K562 (cell line): ENCODE data around the gene TOR1AIP1. TPM values are rescaled to one million over a fixed set of nuclear protein-coding genes. Genes with fewer than 3 reads are reported as not detected.

Experiments used
- EP300 ChIP-seq: IDR thresholded peaks from 2 replicates; pipeline ENCODE4 v1.6.1; 2012; ENCODE audit warnings: low read length, improper control_type of control experiment
- FIP1L1 ChIP-seq: fragments of 200-400 bp; formaldehyde crosslinking; IDR thresholded peaks from 2 replicates; pipeline ENCODE4 v1.6.1; 2018; ENCODE audit warnings: mild to moderate bottlenecking, low read depth, low read length; ENCODE audit not compliant: poor library complexity, severe bottlenecking
- LEF1 ChIP-seq: fragments of 450-650 bp; IDR thresholded peaks from 2 replicates; pipeline ENCODE4 v1.6.1; 2016; ENCODE audit warnings: mild to moderate bottlenecking
- STAT5B ChIP-seq: fragments of 250-450 bp; sonication (Bioruptor Pico); IDR thresholded peaks from 2 replicates; pipeline ENCODE4 v1.8.0; 2021; ENCODE audit warnings: mild to moderate bottlenecking, inconsistent platforms
- TAF7 ChIP-seq: fragments of 450-650 bp; IDR thresholded peaks from 2 replicates; pipeline ENCODE4 v1.6.1; 2016; ENCODE audit warnings: missing genetic modification characterization, missing compliant biosample characterization
- YY1 ChIP-seq, 3 experiments: IDR thresholded peaks; 2 replicates each; pipeline ENCODE4 v1.6.1; 2011; ENCODE audit warnings: low read length in 2 of 3, mild to moderate bottlenecking in 2 of 3, moderate library complexity in 2 of 3, borderline replicate concordance in 1 of 3, control low read depth in 1 of 3, low read depth in 1 of 3; ENCODE audit not compliant: insufficient read depth in 3 of 3, insufficient replicate concordance in 2 of 3, control insufficient read depth in 1 of 3, insufficient read length in 1 of 3; ENCODE audit errors: extremely low read depth in 1 of 3
- ZBED1 ChIP-seq: IDR thresholded peaks from 2 replicates; pipeline ENCODE4 v1.6.1; 2014
- ZKSCAN1 ChIP-seq: fragments of 150-350 bp; IDR thresholded peaks from 2 replicates; pipeline ENCODE4 v1.6.1; 2016; ENCODE audit warnings: low read depth, low read length
- ZNF174 ChIP-seq: fragments of 250-450 bp; sonication (Bioruptor Pico); IDR thresholded peaks from 2 replicates; pipeline ENCODE4 v1.4.0; 2020; ENCODE audit warnings: mild to moderate bottlenecking
- ZNF436 ChIP-seq: fragments of 250-450, 450-650 bp; sonication (Bioruptor Pico); formaldehyde crosslinking; IDR thresholded peaks from 2 replicates; pipeline ENCODE4 v1.7.0; 2020; ENCODE audit warnings: mild to moderate bottlenecking
- polyA plus RNA-seq, 8 experiments: library from polyadenylated mRNA; depleted of rRNA in 4 of 8; stranded (reverse) in 5 of 8; unstranded in 3 of 8; fragments of >200 nt; fragmentation: Nextera tagmentation in 2 of 8; fragmentation: Illumina TruSeq in 1 of 8; extraction: Ambion mirVana in 2 of 8; extraction: Trizol in 1 of 8; gene quantifications; 2 replicates each; pipeline versions ENCODE4 v1.2.1 to v1.2.3, GENCODE V29; 2011 to 2014; ENCODE audit warnings: inconsistent platforms in 1 of 8, missing spikeins in 1 of 8
- total RNA-seq, 7 experiments: library from RNA; depleted of rRNA in 6 of 7; stranded (reverse); fragments of >200 nt in 6 of 7; fragmentation: Illumina TruSeq in 2 of 7; extraction: Trizol in 2 of 7; gene quantifications; 2 replicates each; pipeline versions ENCODE4 v1.2.1 to v1.2.3, GENCODE V29; 2011 to 2021; ENCODE audit warnings: low replicate concordance in 1 of 7
- TF ChIP-seq, protein P1 (sequence below): fragments of 450-650 bp; IDR thresholded peaks from 2 replicates; pipeline ENCODE4 v1.6.1; 2017; ENCODE audit warnings: antibody characterized with exemption, mild to moderate bottlenecking
- TF ChIP-seq, protein P2 (sequence below): sonication (generic); formaldehyde crosslinking; IDR thresholded peaks from 2 replicates; pipeline ENCODE4 v1.8.0; 2022; ENCODE audit warnings: mild to moderate bottlenecking, low read depth, missing genetic modification reagents
- TF ChIP-seq, protein P3 (sequence below): fragments of 450-650 bp; conservative IDR thresholded peaks from 2 replicates; pipeline ENCODE4 v1.6.1; 2016; ENCODE audit warnings: missing genetic modification characterization, low read depth, mild to moderate bottlenecking, control low read depth, missing compliant biosample characterization
- TF ChIP-seq, protein P4 (sequence below): fragments of 450-650 bp; formaldehyde crosslinking; IDR thresholded peaks from 2 replicates; pipeline ENCODE4 v1.4.0; 2020; ENCODE audit warnings: mild to moderate bottlenecking, mixed read lengths
- TF ChIP-seq, protein P5 (sequence below): sonication (generic); formaldehyde crosslinking; IDR thresholded peaks from 2 replicates; pipeline ENCODE4 v1.8.0; 2022; ENCODE audit warnings: missing genetic modification reagents, mild to moderate bottlenecking, borderline replicate concordance

Gene TOR1AIP1
- total and polyA plus RNA-seq, 9 of the 15 experiments (the other 6 are each of a cell fraction or from before 2014, with no cell fraction given): 18.1 to 46.9 (median 35.5) TPM

DNA sequence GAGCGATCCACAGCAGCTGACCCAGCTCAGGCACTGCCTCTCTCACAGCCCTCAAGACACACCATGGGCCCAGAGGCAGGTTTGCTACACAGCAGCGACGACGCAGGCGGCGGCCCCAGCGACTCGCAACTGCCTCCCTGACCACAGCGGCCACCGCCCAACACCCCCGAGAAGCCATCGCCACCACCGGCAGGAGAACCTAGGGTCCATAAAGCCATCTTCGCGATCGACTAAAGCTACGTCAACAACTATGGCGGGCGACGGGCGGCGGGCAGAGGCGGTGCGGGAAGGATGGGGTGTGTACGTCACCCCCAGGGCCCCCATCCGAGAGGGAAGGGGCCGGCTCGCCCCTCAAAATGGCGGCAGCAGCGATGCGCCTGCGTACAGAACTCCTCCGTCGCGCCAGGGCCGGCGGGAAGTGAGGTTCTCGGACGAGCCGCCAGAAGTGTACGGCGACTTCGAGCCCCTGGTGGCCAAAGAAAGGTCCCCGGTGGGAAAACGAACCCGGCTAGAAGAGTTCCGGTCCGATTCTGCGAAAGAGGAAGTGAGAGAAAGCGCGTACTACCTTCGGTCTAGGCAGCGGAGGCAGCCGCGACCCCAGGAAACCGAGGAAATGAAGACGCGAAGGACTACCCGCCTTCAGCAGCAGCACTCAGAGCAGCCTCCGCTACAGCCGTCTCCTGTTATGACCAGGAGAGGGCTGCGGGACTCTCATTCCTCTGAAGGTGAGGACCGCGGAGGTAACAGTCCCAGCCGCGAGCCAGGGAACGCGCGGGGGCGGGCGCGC lies at the start of gene TOR1AIP1 (continued):
- TF ChIP-seq, protein P1, sequence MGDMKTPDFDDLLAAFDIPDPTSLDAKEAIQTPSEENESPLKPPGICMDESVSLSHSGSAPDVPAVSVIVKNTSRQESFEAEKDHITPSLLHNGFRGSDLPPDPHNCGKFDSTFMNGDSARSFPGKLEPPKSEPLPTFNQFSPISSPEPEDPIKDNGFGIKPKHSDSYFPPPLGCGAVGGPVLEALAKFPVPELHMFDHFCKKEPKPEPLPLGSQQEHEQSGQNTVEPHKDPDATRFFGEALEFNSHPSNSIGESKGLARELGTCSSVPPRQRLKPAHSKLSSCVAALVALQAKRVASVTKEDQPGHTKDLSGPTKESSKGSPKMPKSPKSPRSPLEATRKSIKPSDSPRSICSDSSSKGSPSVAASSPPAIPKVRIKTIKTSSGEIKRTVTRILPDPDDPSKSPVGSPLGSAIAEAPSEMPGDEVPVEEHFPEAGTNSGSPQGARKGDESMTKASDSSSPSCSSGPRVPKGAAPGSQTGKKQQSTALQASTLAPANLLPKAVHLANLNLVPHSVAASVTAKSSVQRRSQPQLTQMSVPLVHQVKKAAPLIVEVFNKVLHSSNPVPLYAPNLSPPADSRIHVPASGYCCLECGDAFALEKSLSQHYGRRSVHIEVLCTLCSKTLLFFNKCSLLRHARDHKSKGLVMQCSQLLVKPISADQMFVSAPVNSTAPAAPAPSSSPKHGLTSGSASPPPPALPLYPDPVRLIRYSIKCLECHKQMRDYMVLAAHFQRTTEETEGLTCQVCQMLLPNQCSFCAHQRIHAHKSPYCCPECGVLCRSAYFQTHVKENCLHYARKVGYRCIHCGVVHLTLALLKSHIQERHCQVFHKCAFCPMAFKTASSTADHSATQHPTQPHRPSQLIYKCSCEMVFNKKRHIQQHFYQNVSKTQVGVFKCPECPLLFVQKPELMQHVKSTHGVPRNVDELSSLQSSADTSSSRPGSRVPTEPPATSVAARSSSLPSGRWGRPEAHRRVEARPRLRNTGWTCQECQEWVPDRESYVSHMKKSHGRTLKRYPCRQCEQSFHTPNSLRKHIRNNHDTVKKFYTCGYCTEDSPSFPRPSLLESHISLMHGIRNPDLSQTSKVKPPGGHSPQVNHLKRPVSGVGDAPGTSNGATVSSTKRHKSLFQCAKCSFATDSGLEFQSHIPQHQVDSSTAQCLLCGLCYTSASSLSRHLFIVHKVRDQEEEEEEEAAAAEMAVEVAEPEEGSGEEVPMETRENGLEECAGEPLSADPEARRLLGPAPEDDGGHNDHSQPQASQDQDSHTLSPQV: no peak; the same call in 1 of the 2 replicates
- TF ChIP-seq ZKSCAN1 (peak; percentile 89), FIP1L1 (peak; percentile 88), TAF7 (tag) (peak; percentile 99), ZBED1 (peak; percentile 80; the same call in 1 of the 2 replicates), LEF1 (peak; percentile 59), ZNF174 (CRISPR knock-in tag) (peak; percentile 89; the same call in 1 of the 2 replicates), YY1 (IDR thresholded peaks at IDR 0.05; ENCODE audit: borderline replicate concordance in 1 of 3, control insufficient read depth in 1 of 3, extremely low read depth in 1 of 3, insufficient read depth in 3 of 3, insufficient read length in 1 of 3, insufficient replicate concordance in 2 of 3, low read depth in 1 of 3, low read length in 2 of 3) (peak; percentile 94 to 98 (median 96)), EP300 (peak; percentile 64; the same call in 1 of the 2 replicates), STAT5B (CRISPR knock-in tag) (no peak), ZNF436 (CRISPR knock-in tag) (no peak)
- TF ChIP-seq, protein P2, sequence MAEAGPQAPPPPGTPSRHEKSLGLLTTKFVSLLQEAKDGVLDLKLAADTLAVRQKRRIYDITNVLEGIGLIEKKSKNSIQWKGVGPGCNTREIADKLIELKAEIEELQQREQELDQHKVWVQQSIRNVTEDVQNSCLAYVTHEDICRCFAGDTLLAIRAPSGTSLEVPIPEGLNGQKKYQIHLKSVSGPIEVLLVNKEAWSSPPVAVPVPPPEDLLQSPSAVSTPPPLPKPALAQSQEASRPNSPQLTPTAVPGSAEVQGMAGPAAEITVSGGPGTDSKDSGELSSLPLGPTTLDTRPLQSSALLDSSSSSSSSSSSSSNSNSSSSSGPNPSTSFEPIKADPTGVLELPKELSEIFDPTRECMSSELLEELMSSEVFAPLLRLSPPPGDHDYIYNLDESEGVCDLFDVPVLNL: peak; percentile 75
- TF ChIP-seq, protein P3, sequence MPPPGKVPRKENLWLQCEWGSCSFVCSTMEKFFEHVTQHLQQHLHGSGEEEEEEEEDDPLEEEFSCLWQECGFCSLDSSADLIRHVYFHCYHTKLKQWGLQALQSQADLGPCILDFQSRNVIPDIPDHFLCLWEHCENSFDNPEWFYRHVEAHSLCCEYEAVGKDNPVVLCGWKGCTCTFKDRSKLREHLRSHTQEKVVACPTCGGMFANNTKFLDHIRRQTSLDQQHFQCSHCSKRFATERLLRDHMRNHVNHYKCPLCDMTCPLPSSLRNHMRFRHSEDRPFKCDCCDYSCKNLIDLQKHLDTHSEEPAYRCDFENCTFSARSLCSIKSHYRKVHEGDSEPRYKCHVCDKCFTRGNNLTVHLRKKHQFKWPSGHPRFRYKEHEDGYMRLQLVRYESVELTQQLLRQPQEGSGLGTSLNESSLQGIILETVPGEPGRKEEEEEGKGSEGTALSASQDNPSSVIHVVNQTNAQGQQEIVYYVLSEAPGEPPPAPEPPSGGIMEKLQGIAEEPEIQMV: peak; percentile 85
- TF ChIP-seq, protein P4, sequence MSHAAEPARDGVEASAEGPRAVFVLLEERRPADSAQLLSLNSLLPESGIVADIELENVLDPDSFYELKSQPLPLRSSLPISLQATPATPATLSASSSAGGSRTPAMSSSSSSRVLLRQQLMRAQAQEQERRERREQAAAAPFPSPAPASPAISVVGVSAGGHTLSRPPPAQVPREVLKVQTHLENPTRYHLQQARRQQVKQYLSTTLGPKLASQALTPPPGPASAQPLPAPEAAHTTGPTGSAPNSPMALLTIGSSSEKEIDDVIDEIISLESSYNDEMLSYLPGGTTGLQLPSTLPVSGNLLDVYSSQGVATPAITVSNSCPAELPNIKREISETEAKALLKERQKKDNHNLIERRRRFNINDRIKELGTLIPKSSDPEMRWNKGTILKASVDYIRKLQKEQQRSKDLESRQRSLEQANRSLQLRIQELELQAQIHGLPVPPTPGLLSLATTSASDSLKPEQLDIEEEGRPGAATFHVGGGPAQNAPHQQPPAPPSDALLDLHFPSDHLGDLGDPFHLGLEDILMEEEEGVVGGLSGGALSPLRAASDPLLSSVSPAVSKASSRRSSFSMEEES (CRISPR knock-in tag): peak; percentile 7; the same call in 1 of the 2 replicates
- TF ChIP-seq, protein P5, sequence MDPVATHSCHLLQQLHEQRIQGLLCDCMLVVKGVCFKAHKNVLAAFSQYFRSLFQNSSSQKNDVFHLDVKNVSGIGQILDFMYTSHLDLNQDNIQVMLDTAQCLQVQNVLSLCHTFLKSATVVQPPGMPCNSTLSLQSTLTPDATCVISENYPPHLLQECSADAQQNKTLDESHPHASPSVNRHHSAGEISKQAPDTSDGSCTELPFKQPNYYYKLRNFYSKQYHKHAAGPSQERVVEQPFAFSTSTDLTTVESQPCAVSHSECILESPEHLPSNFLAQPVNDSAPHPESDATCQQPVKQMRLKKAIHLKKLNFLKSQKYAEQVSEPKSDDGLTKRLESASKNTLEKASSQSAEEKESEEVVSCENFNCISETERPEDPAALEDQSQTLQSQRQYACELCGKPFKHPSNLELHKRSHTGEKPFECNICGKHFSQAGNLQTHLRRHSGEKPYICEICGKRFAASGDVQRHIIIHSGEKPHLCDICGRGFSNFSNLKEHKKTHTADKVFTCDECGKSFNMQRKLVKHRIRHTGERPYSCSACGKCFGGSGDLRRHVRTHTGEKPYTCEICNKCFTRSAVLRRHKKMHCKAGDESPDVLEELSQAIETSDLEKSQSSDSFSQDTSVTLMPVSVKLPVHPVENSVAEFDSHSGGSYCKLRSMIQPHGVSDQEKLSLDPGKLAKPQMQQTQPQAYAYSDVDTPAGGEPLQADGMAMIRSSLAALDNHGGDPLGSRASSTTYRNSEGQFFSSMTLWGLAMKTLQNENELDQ: 0 out of 2 replicates have a peak, but pooled peaks have one; percentile 18
